Measurements from ENCODE around the gene RABEP1.

DNA sequence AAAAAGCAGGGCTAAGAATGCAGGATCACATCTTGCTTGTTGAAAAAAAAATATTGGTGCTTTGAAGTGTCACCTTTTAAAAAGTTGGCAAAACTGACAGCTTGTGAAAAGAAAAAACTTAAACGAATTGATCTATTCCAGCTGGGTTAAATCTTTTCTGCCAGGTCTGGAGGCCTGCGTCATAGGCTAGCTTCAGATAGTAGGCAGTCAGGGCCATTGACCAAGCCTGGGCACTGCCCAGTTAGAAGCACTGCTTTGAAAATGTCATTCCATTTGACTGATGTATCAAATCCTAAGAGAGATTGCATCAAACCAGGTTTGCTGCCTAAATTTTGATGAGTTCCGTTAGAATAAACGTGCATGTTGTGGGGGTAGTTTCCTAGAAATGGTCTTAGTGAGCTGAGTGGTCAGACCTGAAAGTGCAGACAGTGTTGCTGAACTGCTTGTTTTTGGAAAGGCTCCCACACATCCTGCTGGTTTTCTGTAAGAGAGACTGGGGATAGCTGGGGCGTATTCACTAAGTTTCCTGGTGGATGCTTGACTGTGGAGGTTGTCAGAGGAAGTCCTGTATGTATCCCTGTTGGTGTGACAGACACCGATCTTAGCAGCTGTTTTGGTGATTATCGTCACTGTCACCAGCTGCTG, 98.5 kb downstream of the RABEP1 start:
- TF ChIP-seq POLR2AphosphoS5 (IDR thresholded peaks at IDR 0.05) = no peak
- TF ChIP-seq, protein P1, sequence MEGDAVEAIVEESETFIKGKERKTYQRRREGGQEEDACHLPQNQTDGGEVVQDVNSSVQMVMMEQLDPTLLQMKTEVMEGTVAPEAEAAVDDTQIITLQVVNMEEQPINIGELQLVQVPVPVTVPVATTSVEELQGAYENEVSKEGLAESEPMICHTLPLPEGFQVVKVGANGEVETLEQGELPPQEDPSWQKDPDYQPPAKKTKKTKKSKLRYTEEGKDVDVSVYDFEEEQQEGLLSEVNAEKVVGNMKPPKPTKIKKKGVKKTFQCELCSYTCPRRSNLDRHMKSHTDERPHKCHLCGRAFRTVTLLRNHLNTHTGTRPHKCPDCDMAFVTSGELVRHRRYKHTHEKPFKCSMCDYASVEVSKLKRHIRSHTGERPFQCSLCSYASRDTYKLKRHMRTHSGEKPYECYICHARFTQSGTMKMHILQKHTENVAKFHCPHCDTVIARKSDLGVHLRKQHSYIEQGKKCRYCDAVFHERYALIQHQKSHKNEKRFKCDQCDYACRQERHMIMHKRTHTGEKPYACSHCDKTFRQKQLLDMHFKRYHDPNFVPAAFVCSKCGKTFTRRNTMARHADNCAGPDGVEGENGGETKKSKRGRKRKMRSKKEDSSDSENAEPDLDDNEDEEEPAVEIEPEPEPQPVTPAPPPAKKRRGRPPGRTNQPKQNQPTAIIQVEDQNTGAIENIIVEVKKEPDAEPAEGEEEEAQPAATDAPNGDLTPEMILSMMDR (IDR thresholded peaks at IDR 0.05) = no peak

Data from prostate gland (tissue), 2 donors.